Esophagus muscularis mucosa (tissue), 4 donors: ENCODE measurements around the gene NEK11. TPM values are rescaled to one million over a fixed set of nuclear protein-coding genes. Genes with fewer than 3 reads are reported as not detected.

Experiments
- DNase-seq: peaks from one replicate; pipeline ENCODE4 v3.0.0-alpha.2; 2017; ENCODE audit errors: extremely low spot score
- H3K27ac ChIP-seq, 4 donors: fragments of 200-600 bp; sonication (generic); replicated peaks in 1 of 4; 1 replicate in 3 of 4; 2 replicates in 1 of 4; pipeline ENCODE4 v1.5.1; 2016 to 2019; ENCODE audit warnings: mild to moderate bottlenecking in 1 of 4
- H3K27me3 ChIP-seq, 4 donors: fragments of 200-600 bp; sonication (generic); one replicate each; pipeline versions ENCODE4 v1.5.1 to v1.6.0; 2016 to 2019
- H3K36me3 ChIP-seq, 4 donors: fragments of 200-600 bp; sonication (generic); one replicate each; pipeline ENCODE4 v1.5.1; 2016 to 2019
- H3K4me1 ChIP-seq, 4 donors: fragments of 200-600 bp; sonication (generic); one replicate each; pipeline ENCODE4 v1.5.1; 2016 to 2019
- H3K4me3 ChIP-seq, 4 donors: fragments of 200-600 bp; sonication (generic); 1 replicate in 2 of 4; 2 replicates in 2 of 4; pipeline ENCODE4 v1.5.1; 2016 to 2019; ENCODE audit warnings: mild to moderate bottlenecking in 4 of 4, moderate library complexity in 1 of 4
- H3K9me3 ChIP-seq, 4 donors: fragments of 200-600 bp; sonication (generic); 1 replicate in 3 of 4; 2 replicates in 1 of 4; pipeline ENCODE4 v1.5.1; 2016 to 2019
- CTCF ChIP-seq, 3 experiments: fragments of 200-600 bp in 2 of 3; fragments of 450-650 bp in 1 of 3; sonication (generic) in 2 of 3; IDR thresholded peaks; one replicate each; pipeline ENCODE4 v1.5.1; 2017 to 2019; ENCODE audit warnings: antibody characterized with exemption in 3 of 3, mild to moderate bottlenecking in 2 of 3, moderate library complexity in 1 of 3
- EP300 ChIP-seq: sonication (generic); formaldehyde crosslinking; IDR thresholded peaks from one replicate; pipeline ENCODE4 v1.6.1; 2017; ENCODE audit warnings: antibody characterized with exemption
- POLR2A ChIP-seq: fragments of 450-650 bp; IDR thresholded peaks from one replicate; pipeline ENCODE4 v1.6.1; 2017; ENCODE audit warnings: antibody characterized with exemption, moderate library complexity, mild to moderate bottlenecking, low read depth
- POLR2AphosphoS5 ChIP-seq, 2 donors: sonication (generic); formaldehyde crosslinking; IDR thresholded peaks; one replicate each; pipeline ENCODE4 v1.6.1; 2017; ENCODE audit warnings: antibody characterized with exemption in 2 of 2
- WGBS: methylation state at CpG from one replicate; pipeline ENCODE4 v1.1.5; 2018; 5-methylcytosine and 5-hydroxymethylcytosine counted together
- intact Hi-C: fragments of 100-400 bp; cut with DNase I; formaldehyde crosslinking; loops from one replicate; pipeline ENCODE4 v1.15.1; 2023
- total RNA-seq, 4 donors: library from RNA; depleted of rRNA; stranded (reverse); fragments of >200 nt; gene quantifications; one replicate each; pipeline versions ENCODE4 v1.1.0 to v1.2.1, GENCODE V29; 2016

Gene NEK11
- total RNA-seq, 4 donors from 2014 or later, result 5.4 to 12.0 (median 6.8) TPM

GRCh38 chr3:131304890-131305289 lies 278.2 kb downstream of the NEK11 start:
- no peak for DNase-seq
- TF ChIP-seq CTCF (IDR thresholded peaks at IDR 0.05), result no peak
- TF ChIP-seq EP300, result no peak
- TF ChIP-seq POLR2A, result no peak
- no peak for TF ChIP-seq POLR2AphosphoS5 (IDR thresholded peaks at IDR 0.05)
- H3K9me3 ChIP-seq, result peaks cover 0 to 1% (median 0%) of the 10 kb centered on the region in 4 donors
- no peaks in the 10 kb centered on the region for H3K4me1 ChIP-seq
- no peaks in the 10 kb centered on the region for H3K36me3 ChIP-seq
- intact Hi-C loops, result no loop called here
- WGBS, result 96% methylated on average over 5 of the region's 5 CpGs
- no peak overlapping the region for H3K27ac ChIP-seq
- no peaks in the 10 kb centered on the region for H3K27me3 ChIP-seq
- no peak overlapping the region for H3K4me3 ChIP-seq

- Histone ChIP-seq H3K4me1 (no peaks in the 10 kb centered on the region), H3K27ac (no peak overlapping the region), H3K36me3 (no peaks in the 10 kb centered on the region), H3K27me3 (no peaks in the 10 kb centered on the region), H3K4me3 (no peak overlapping the region), H3K9me3 (no peaks in the 10 kb centered on the region)
- no peak for DNase-seq
- intact Hi-C loops, result no loop called here
- TF ChIP-seq EP300, result no peak
- TF ChIP-seq POLR2A, result no peak
- no peak for TF ChIP-seq POLR2AphosphoS5 (IDR thresholded peaks at IDR 0.05)
- TF ChIP-seq CTCF (IDR thresholded peaks at IDR 0.05), result no peak
These were observed 279.6 kb downstream of the NEK11 start for GRCh38 chr3:131306242-131306641.

- H3K27me3 ChIP-seq, result no peaks in the 10 kb centered on the region
- no peak for DNase-seq
- H3K4me1 ChIP-seq, result no peaks in the 10 kb centered on the region
- intact Hi-C loops, result no loop called here
- TF ChIP-seq CTCF (IDR thresholded peaks at IDR 0.05) (no peak), EP300 (no peak), POLR2AphosphoS5 (IDR thresholded peaks at IDR 0.05) (no peak), POLR2A (no peak)
- no peaks in the 10 kb centered on the region for H3K36me3 ChIP-seq
- H3K4me3 ChIP-seq, result no peak overlapping the region
- no peak overlapping the region for H3K27ac ChIP-seq
- H3K9me3 ChIP-seq, result no peaks in the 10 kb centered on the region
These were observed 287.6 kb downstream of the NEK11 start for GRCh38 chr3:131314318-131314717.

- Histone ChIP-seq H3K4me1 (no peaks in the 10 kb centered on the region), H3K36me3 (no peaks in the 10 kb centered on the region), H3K9me3 (no peaks in the 10 kb centered on the region), H3K27me3 (no peaks in the 10 kb centered on the region), H3K4me3 (no peak overlapping the region), H3K27ac (no peak overlapping the region)
- WGBS, result 89% methylated on average over 2 of the region's 2 CpGs
- no peak for DNase-seq
- TF ChIP-seq EP300 (no peak), POLR2A (no peak), POLR2AphosphoS5 (IDR thresholded peaks at IDR 0.05) (no peak), CTCF (IDR thresholded peaks at IDR 0.05) (no peak)
- intact Hi-C loops, result no loop called here
These were observed 288.5 kb downstream of the NEK11 start for GRCh38 chr3:131315162-131315561.

- intact Hi-C loops, result no loop called here
- WGBS, result 79% methylated on average over 2 of the region's 2 CpGs
- Histone ChIP-seq H3K36me3 (no peaks in the 10 kb centered on the region), H3K4me3 (no peak overlapping the region), H3K4me1 (no peaks in the 10 kb centered on the region), H3K9me3 (no peaks in the 10 kb centered on the region), H3K27ac (no peak overlapping the region), H3K27me3 (no peaks in the 10 kb centered on the region)
- no peak for DNase-seq
- TF ChIP-seq POLR2AphosphoS5 (IDR thresholded peaks at IDR 0.05) (no peak), POLR2A (no peak), EP300 (no peak), CTCF (IDR thresholded peaks at IDR 0.05) (no peak)
These were observed 291.0 kb downstream of the NEK11 start for GRCh38 chr3:131317667-131318066.
